Karpas-422 (cell line): ENCODE measurements around the gene ERGIC1. TPM values are rescaled to one million over a fixed set of nuclear protein-coding genes. Genes with fewer than 3 reads are reported as not detected.

ENCODE experiments used
- DNase-seq: peaks from one replicate; pipeline ENCODE4 v3.0.0-alpha.2; 2015
- H2AFZ ChIP-seq: fragments of 200-600 bp; sonication (generic); 2 replicates; pipeline ENCODE4 v1.6.1; 2014; ENCODE audit warnings: antibody characterized with exemption, low read length, mixed read lengths
- H3K27ac ChIP-seq: fragments of 200-600 bp; sonication (generic); 2 replicates; pipeline ENCODE4 v1.5.1; 2014; ENCODE audit warnings: mild to moderate bottlenecking, low read length, moderate library complexity
- H3K27me3 ChIP-seq: fragments of 200-600 bp; sonication (generic); 2 replicates; pipeline ENCODE4 v1.6.1; 2014; ENCODE audit warnings: low read length, mixed read lengths
- H3K36me3 ChIP-seq: fragments of 200-600 bp; sonication (generic); 2 replicates; pipeline ENCODE4 v1.6.1; 2014; ENCODE audit warnings: low read length, mixed read lengths; ENCODE audit not compliant: insufficient read depth
- H3K4me1 ChIP-seq: fragments of 200-600 bp; sonication (generic); 2 replicates; pipeline ENCODE4 v1.6.1; 2014; ENCODE audit warnings: mild to moderate bottlenecking, low read length, mixed read lengths
- H3K4me2 ChIP-seq: fragments of 200-600 bp; sonication (generic); 2 replicates; pipeline ENCODE4 v1.6.1; 2014; ENCODE audit warnings: low read length, low read depth, mild to moderate bottlenecking; ENCODE audit not compliant: poor library complexity, severe bottlenecking
- H3K4me3 ChIP-seq: fragments of 200-600 bp; sonication (generic); 2 replicates; pipeline ENCODE4 v1.5.1; 2014; ENCODE audit warnings: mild to moderate bottlenecking, antibody characterized with exemption, low read length, mixed read lengths
- H3K79me2 ChIP-seq: fragments of 200-600 bp; sonication (generic); 2 replicates; pipeline ENCODE4 v1.6.1; 2014; ENCODE audit warnings: mild to moderate bottlenecking, low read length, mixed read lengths
- H3K9ac ChIP-seq: fragments of 200-600 bp; sonication (generic); 2 replicates; pipeline ENCODE4 v1.6.0; 2014; ENCODE audit warnings: low read length
- H3K9me2 ChIP-seq: fragments of 200-600 bp; sonication (generic), shearing (Covaris generic); replicated peaks from 2 replicates; pipeline ENCODE4 v1.6.0; 2014; ENCODE audit warnings: mild to moderate bottlenecking, low read length, moderate library complexity; ENCODE audit not compliant: insufficient read depth
- H3K9me3 ChIP-seq: fragments of 300-700, 200-600 bp; sonication (generic); 2 replicates; pipeline ENCODE4 v1.6.1; 2014; ENCODE audit warnings: low read length, mixed read lengths
- H4K20me1 ChIP-seq: fragments of 200-600 bp; sonication (generic); 2 replicates; pipeline ENCODE4 v1.6.1; 2014; ENCODE audit warnings: mild to moderate bottlenecking, antibody characterized with exemption, low read length, low read depth; ENCODE audit not compliant: insufficient read depth
- total RNA-seq: library from RNA; depleted of rRNA; stranded (reverse); fragments of >200 nt; shearing (Covaris generic); gene quantifications from 2 replicates; pipeline ENCODE4 v1.2.3, GENCODE V29; 2014; ENCODE audit warnings: low replicate concordance

Gene ERGIC1
- total RNA-seq, 1 experiment from 2014 or later = 67.2 TPM

- H3K4me2 ChIP-seq = no peak overlapping the region
- no peaks in the 10 kb centered on the region for H3K9me2 ChIP-seq
- no peaks in the 10 kb centered on the region for H3K9me3 ChIP-seq
- H3K4me1 ChIP-seq = peaks cover 19% of the 10 kb centered on the region
- H3K27me3 ChIP-seq = no peaks in the 10 kb centered on the region
- H2AFZ ChIP-seq = no peak overlapping the region
- H3K27ac ChIP-seq = no peak overlapping the region
- H3K36me3 ChIP-seq = no peaks in the 10 kb centered on the region
- no peak for DNase-seq
- no peak overlapping the region for H3K4me3 ChIP-seq
- no peak overlapping the region for H3K9ac ChIP-seq
- peaks cover 17% of the 10 kb centered on the region; the same call in 1 of the 2 replicates for H4K20me1 ChIP-seq
- peaks cover 31% of the 10 kb centered on the region for H3K79me2 ChIP-seq
Measured at GRCh38 chr5:172838151-172838875, 4.3 kb downstream of the ERGIC1 start.

- no peak for DNase-seq
- H4K20me1 ChIP-seq = peaks cover 27% of the 10 kb centered on the region
- H3K36me3 ChIP-seq = no peaks in the 10 kb centered on the region
- no peak overlapping the region for H3K4me3 ChIP-seq
- peaks cover 26% of the 10 kb centered on the region for H3K79me2 ChIP-seq
- H2AFZ ChIP-seq = no peak overlapping the region
- H3K4me1 ChIP-seq = peaks cover 12% of the 10 kb centered on the region
- H3K4me2 ChIP-seq = no peak overlapping the region
- H3K9me3 ChIP-seq = no peaks in the 10 kb centered on the region
- no peak overlapping the region for H3K27ac ChIP-seq
- H3K27me3 ChIP-seq = no peaks in the 10 kb centered on the region
- no peaks in the 10 kb centered on the region for H3K9me2 ChIP-seq
- H3K9ac ChIP-seq = no peak overlapping the region
Measured at GRCh38 chr5:172839669-172840431, 5.8 kb downstream of the ERGIC1 start.

- Histone ChIP-seq H3K9me2 (no peaks in the 10 kb centered on the region), H3K36me3 (no peaks in the 10 kb centered on the region), H3K4me2 (no peak overlapping the region), H3K27me3 (no peaks in the 10 kb centered on the region), H3K9me3 (no peaks in the 10 kb centered on the region), H3K79me2 (peaks cover 18% of the 10 kb centered on the region), H3K4me3 (no peak overlapping the region), H3K4me1 (peaks cover 5% of the 10 kb centered on the region), H3K27ac (no peak overlapping the region), H3K9ac (no peak overlapping the region), H2AFZ (no peak overlapping the region), H4K20me1 (peaks cover 31% of the 10 kb centered on the region)
- no peak for DNase-seq
Measured at GRCh38 chr5:172840432-172841154, 6.5 kb downstream of the ERGIC1 start.

DNA sequence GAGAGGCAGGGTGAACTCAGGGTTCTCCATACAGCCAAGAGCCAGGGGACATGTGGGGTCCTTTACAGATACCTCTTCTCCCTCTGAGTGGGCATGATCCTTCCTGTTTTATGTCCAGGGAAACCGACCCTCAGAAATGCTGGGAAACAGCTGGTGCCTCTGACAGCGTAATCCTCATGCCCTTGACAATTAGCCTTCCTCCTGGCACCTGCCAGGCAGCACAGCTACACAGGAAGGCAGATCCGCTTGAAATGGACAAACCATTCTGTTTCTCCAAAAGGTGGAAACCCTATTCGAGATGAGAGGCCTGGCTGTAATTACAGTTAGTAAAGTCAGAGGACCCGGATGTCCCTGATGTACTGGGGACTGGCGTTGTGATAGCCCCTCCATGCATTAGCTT, 7.2 kb downstream of the ERGIC1 start:
- Histone ChIP-seq H2AFZ (no peak overlapping the region), H3K36me3 (no peaks in the 10 kb centered on the region), H4K20me1 (peaks cover 36% of the 10 kb centered on the region), H3K4me1 (no peaks in the 10 kb centered on the region), H3K9ac (no peak overlapping the region), H3K9me3 (no peaks in the 10 kb centered on the region), H3K9me2 (no peaks in the 10 kb centered on the region), H3K79me2 (peaks cover 13% of the 10 kb centered on the region), H3K4me3 (no peak overlapping the region), H3K27me3 (no peaks in the 10 kb centered on the region), H3K4me2 (no peak overlapping the region), H3K27ac (no peak overlapping the region)
- no peak for DNase-seq

DNA sequence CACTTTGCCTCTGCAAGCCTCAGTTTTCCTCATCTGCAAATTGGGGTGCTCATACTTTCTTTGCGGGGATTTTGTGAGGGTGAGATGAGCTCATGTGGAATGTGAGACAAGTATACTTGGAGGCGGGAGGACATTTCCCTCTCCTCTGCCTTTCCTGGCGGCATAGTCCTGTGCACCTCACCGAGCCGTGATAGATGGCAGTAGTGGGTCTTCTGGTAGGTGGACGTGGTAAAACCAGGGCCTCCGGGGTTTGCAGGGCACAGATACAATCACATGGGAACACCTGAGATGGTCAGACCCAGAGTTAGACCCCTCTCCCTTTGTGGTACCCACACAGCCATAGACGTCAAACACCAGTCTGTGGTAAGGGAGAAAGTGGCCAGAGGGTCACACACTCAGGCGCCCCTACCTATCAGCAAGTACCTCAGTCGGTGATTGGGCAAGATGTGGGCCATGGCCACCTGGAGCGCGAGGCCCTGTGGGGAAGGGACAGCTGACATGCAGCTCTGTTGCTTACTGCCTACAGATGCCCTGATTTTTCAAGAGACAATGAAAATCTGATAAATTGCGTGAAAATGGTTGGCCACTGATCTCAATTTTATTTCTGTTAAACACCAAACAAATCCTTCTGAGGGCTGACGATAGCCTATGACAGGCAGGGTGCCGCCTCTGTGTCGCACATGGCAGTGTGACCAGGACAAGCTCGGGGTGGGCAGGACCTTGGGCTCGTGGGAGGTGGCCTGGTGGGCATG, 9.9 kb downstream of the ERGIC1 start:
- Histone ChIP-seq H3K9ac (no peak overlapping the region), H3K36me3 (no peaks in the 10 kb centered on the region), H4K20me1 (peaks cover 50% of the 10 kb centered on the region), H3K27me3 (no peaks in the 10 kb centered on the region), H3K4me3 (no peak overlapping the region), H3K4me1 (peaks cover 7% of the 10 kb centered on the region), H3K4me2 (no peak overlapping the region), H3K79me2 (peaks cover 6% of the 10 kb centered on the region), H3K9me3 (no peaks in the 10 kb centered on the region), H3K9me2 (no peaks in the 10 kb centered on the region), H3K27ac (no peak overlapping the region), H2AFZ (no peak overlapping the region)
- no peak for DNase-seq

- H3K27me3 ChIP-seq = no peaks in the 10 kb centered on the region
- peaks cover 9% of the 10 kb centered on the region for H3K79me2 ChIP-seq
- no peak for DNase-seq
- H3K4me2 ChIP-seq = no peak overlapping the region
- H3K4me3 ChIP-seq = no peak overlapping the region
- no peaks in the 10 kb centered on the region for H3K9me3 ChIP-seq
- no peak overlapping the region for H3K27ac ChIP-seq
- H3K9me2 ChIP-seq = no peaks in the 10 kb centered on the region
- peaks cover 12% of the 10 kb centered on the region for H3K4me1 ChIP-seq
- H4K20me1 ChIP-seq = peaks cover 53% of the 10 kb centered on the region
- H3K9ac ChIP-seq = no peak overlapping the region
- no peaks in the 10 kb centered on the region for H3K36me3 ChIP-seq
- no peak overlapping the region for H2AFZ ChIP-seq
Measured at GRCh38 chr5:172844577-172844838, 10.5 kb downstream of the ERGIC1 start.

GRCh38 chr5:172845154-172845553, 11.1 kb downstream of the ERGIC1 start:
- Histone ChIP-seq H3K4me3 (no peak overlapping the region), H3K27me3 (no peaks in the 10 kb centered on the region), H3K9me3 (no peaks in the 10 kb centered on the region), H3K36me3 (no peaks in the 10 kb centered on the region), H4K20me1 (peaks cover 49% of the 10 kb centered on the region), H3K9me2 (no peaks in the 10 kb centered on the region), H3K4me1 (peaks cover 18% of the 10 kb centered on the region), H3K9ac (no peak overlapping the region), H2AFZ (no peak overlapping the region), H3K79me2 (peaks cover 12% of the 10 kb centered on the region), H3K27ac (no peak overlapping the region), H3K4me2 (no peak overlapping the region)
- DNase-seq = no peak

DNA sequence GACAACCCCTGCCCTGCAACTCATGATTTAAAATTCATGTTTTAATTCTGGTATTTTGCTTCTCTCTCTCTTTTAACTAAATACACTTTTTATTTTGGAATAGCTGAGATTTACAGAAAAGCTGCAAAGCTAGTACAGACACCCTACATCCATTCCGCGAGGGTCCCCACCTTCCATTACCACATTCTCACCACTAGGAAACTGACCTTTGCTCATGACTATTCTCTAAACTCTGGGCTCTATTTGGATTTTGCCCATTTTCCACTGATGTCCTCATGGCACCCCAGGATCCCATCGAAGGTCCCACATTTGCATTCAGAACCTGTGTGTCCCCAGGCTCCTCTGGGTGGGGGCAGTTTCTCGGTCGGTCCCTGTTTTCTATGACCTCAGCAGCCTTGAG, 11.5 kb downstream of the ERGIC1 start:
- Histone ChIP-seq H3K9me3 (no peaks in the 10 kb centered on the region), H2AFZ (no peak overlapping the region), H3K9ac (no peak overlapping the region), H3K4me3 (no peak overlapping the region), H4K20me1 (peaks cover 45% of the 10 kb centered on the region), H3K9me2 (no peaks in the 10 kb centered on the region), H3K27ac (no peak overlapping the region), H3K27me3 (no peaks in the 10 kb centered on the region), H3K79me2 (peaks cover 16% of the 10 kb centered on the region), H3K36me3 (no peaks in the 10 kb centered on the region), H3K4me1 (peaks cover 22% of the 10 kb centered on the region), H3K4me2 (no peak overlapping the region)
- DNase-seq = no peak
